HEK293 (cell line): ENCODE data around the gene NME3.
A peak's percentile ranks its signal among the peaks of the same experiment; 100 is the strongest.

ENCODE experiments used
- CTCF ChIA-PET: fragments of 350-600 bp; formaldehyde crosslinking; extraction: SDS; loops from one replicate; lab custom pipeline; 2021; ENCODE audit warnings: antibody characterized with exemption; lab: Yijun Ruan, JAX
- POLR2A ChIA-PET: fragments of 300-600 bp; formaldehyde crosslinking; extraction: SDS; loops from one replicate; lab custom pipeline; 2020; ENCODE audit warnings: antibody characterized with exemption, inconsistent platforms; lab: Yijun Ruan, JAX
- H3K27ac ChIP-seq: fragments of 200-500 bp; sonication (Bioruptor generic); 2 replicates; pipeline ENCODE4 v1.5.1; 2014; ENCODE audit warnings: low read depth, low read length, control low read depth, inconsistent platforms; ENCODE audit errors: extremely low read depth
- H3K36me3 ChIP-seq, 2 experiments: fragments of 200-500 bp in 1 of 2; sonication (Bioruptor generic) in 1 of 2; 1 replicate in 1 of 2; 2 replicates in 1 of 2; pipeline ENCODE4 v1.5.1; 2014 to 2017; ENCODE audit warnings: inconsistent platforms in 2 of 2, low read length in 2 of 2; ENCODE audit not compliant: control insufficient read depth in 2 of 2, insufficient read depth in 1 of 2
- H3K4me1 ChIP-seq: fragments of 200-500 bp; sonication (Bioruptor generic); 2 replicates; pipeline ENCODE4 v1.5.1; 2014; ENCODE audit warnings: mild to moderate bottlenecking, low read length, inconsistent platforms; ENCODE audit not compliant: control insufficient read depth, insufficient read depth
- H3K4me3 ChIP-seq: 2 replicates; pipeline ENCODE4 v1.5.1; 2011; ENCODE audit warnings: low read depth, mild to moderate bottlenecking, control low read depth, low read length, moderate library complexity
- H3K9me3 ChIP-seq: fragments of 200-500 bp; sonication (Bioruptor generic); 2 replicates; pipeline ENCODE4 v1.5.1; 2014; ENCODE audit warnings: low read depth, low read length, inconsistent platforms; ENCODE audit not compliant: control insufficient read depth, insufficient read depth
- BCL11B ChIP-seq: fragments of 450-650 bp; formaldehyde crosslinking; IDR thresholded peaks from 2 replicates; pipeline ENCODE4 v1.5.1; 2016; ENCODE audit warnings: low read depth, missing biosample characterization, missing genetic modification characterization
- GLI4 ChIP-seq: fragments of 450-650 bp; formaldehyde crosslinking; IDR thresholded peaks from 2 replicates; pipeline ENCODE4 v1.5.1; 2016; ENCODE audit warnings: missing biosample characterization, missing genetic modification characterization
- GLIS1 ChIP-seq: fragments of 450-650 bp; formaldehyde crosslinking; IDR thresholded peaks from 2 replicates; pipeline ENCODE4 v1.5.1; 2016; ENCODE audit warnings: missing biosample characterization, missing genetic modification characterization
- GLIS2 ChIP-seq: fragments of 450-650 bp; formaldehyde crosslinking; IDR thresholded peaks from 2 replicates; pipeline ENCODE4 v1.5.1; 2016; ENCODE audit warnings: missing biosample characterization, missing genetic modification characterization
- KLF8 ChIP-seq: fragments of 450-650 bp; formaldehyde crosslinking; IDR thresholded peaks from 2 replicates; pipeline ENCODE4 v1.5.1; 2016; ENCODE audit warnings: missing biosample characterization, missing genetic modification characterization
- SCRT2 ChIP-seq: fragments of 450-650 bp; formaldehyde crosslinking; IDR thresholded peaks from 2 replicates; pipeline ENCODE4 v1.5.1; 2016; ENCODE audit warnings: missing biosample characterization, missing genetic modification characterization
- SETDB1 ChIP-seq: IDR thresholded peaks from one replicate; pipeline ENCODE4 v1.6.1; 2017; ENCODE audit warnings: mild to moderate bottlenecking, low read length, moderate library complexity, mixed read lengths; ENCODE audit not compliant: insufficient read length
- ZIC2 ChIP-seq: fragments of 450-650 bp; formaldehyde crosslinking; IDR thresholded peaks from 2 replicates; pipeline ENCODE4 v1.5.1; 2016; ENCODE audit warnings: missing biosample characterization, missing genetic modification characterization
- ZNF585B ChIP-seq: fragments of 450-650 bp; formaldehyde crosslinking; IDR thresholded peaks from 2 replicates; pipeline ENCODE4 v1.5.1; 2016; ENCODE audit warnings: missing biosample characterization, missing genetic modification characterization
- ZNF654 ChIP-seq: fragments of 450-650 bp; formaldehyde crosslinking; IDR thresholded peaks from 2 replicates; pipeline ENCODE4 v1.5.1; 2016; ENCODE audit warnings: low read depth, missing biosample characterization, missing genetic modification characterization
- ZNF692 ChIP-seq: fragments of 450-650 bp; formaldehyde crosslinking; IDR thresholded peaks from 2 replicates; pipeline ENCODE4 v1.5.1; 2016; ENCODE audit warnings: missing biosample characterization, missing genetic modification characterization
- TF ChIP-seq, protein P1 (sequence below): fragments of 450-650 bp; formaldehyde crosslinking; optimal IDR thresholded peaks from 2 replicates; pipeline ENCODE3; 2016; ENCODE audit warnings: missing biosample characterization, mild to moderate bottlenecking, missing genetic modification characterization
- TF ChIP-seq, protein P2 (sequence below): fragments of 450-650 bp; formaldehyde crosslinking; IDR thresholded peaks from 2 replicates; pipeline ENCODE4 v1.5.1; 2016; ENCODE audit warnings: missing biosample characterization, missing genetic modification characterization

Gene NME3

DNA sequence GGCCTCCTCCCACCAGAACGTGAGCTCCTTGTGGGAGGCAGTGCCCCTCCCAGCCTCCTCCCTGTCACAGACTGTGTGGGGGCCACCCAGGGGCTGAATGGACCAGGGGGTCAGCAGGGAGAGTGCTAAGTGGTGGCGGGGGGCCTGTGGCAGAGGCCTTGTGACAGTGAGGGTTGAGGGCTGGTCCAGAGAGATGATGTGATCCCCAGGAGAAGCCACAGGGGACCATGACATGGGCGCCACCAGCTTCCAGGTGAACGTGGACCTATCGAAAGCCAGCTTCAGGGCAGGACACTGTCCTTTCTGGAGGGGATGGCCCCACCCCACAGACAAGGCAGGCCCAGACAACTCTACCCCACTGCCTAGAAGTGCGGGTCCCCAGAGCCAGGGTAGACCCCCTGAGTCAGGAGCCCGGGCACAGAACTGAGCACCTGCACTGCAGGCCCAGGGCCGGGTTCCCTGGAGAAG lies 7.9 kb upstream of the NME3 start:
- TF ChIP-seq SETDB1 (no peak), GLIS1 (tag by site-specific recombination) (peak; percentile 99), GLIS2 (tag by site-specific recombination) (peak; percentile 72), ZIC2 (tag by site-specific recombination) (peak; percentile 54)
- TF ChIP-seq, all 188 proteins: peak for 3
- H3K36me3 ChIP-seq, result peaks cover 8 to 68% of the 10 kb centered on the region in 2 experiments; a peak in 2 of 3 replicates
- POLR2A ChIA-PET, result interaction anchor here (1.8 to 5.2 kb wide), 2 partner anchors 9 to 48 kb away, joined by 5 to 113 read pairs; partner anchors contain the start of genes EME2, FAHD1, HAGH and MRPS34

DNA sequence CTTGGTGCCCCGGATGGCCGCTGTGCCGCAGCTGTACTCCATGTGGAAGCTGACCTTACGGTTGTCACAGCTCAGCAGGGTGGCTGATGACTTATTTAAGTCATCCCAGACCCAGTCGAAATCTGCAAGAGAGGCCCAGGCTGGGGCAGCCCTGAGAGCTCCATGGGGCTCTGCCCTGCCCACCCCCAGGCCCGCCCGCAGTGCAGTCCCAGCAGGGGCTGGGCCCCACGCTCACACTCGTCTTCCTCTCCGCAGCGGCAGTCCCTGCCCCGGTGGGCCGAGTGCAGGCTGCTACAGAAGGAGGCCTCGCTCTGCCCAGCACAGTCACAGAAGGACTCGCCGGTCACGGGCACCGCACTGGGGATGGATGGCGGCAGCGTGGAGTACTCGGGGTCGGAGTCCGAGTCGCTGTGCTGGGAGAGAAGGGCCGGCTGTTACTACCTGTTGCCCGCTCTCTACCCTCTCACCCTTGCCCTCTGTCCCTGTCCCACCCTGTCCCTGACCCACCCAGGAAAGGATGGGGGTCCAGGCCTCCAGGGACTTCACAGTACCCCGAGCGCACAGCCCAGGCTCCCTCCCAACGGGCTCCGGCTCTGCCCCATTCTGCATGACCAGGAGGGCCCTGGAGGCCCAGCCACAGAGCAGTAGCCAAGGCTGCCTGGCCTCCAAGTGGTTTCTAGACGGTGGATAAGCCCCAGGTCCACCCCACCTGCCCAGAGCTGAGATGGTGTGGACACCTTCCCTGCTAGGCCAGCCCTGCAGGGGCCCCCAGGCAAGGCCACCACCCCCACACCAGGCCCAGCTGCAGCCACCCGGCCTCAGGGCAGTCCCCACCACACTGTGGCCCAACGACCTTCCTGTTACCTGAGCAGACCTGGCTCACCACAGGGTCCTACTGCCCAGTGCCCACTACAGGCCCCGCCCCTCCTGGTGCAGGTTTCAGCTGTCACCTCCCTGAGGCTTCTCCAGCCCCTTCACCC lies 7.1 kb upstream of the NME3 start:
- no peak overlapping the region for H3K4me3 ChIP-seq
- H3K9me3 ChIP-seq, result no peaks in the 10 kb centered on the region
- H3K4me1 ChIP-seq, result peaks cover 9% of the 10 kb centered on the region
- CTCF ChIA-PET, result no interaction called here
- POLR2A ChIA-PET, result interaction anchor here (0.6 to 5.2 kb wide), 5 partner anchors 8 to 186 kb away, joined by 3 to 113 read pairs (median 3); partner anchors contain the start of genes EME2, FAHD1, HAGH and MRPS34
- peak overlapping the region; percentile 22; the same call in 1 of the 2 replicates for H3K27ac ChIP-seq
- H3K36me3 ChIP-seq, result peaks cover 4 to 68% of the 10 kb centered on the region in 2 experiments; a peak in 2 of 3 replicates
- no peak for TF ChIP-seq GLI4
- TF ChIP-seq SCRT2 (tag by site-specific recombination), result peak; percentile 79
- TF ChIP-seq ZIC2 (tag by site-specific recombination), result peak; percentile 95
- 0 out of 2 replicates have a peak, but pooled peaks have one; percentile 67 for TF ChIP-seq BCL11B
- TF ChIP-seq, protein P1, sequence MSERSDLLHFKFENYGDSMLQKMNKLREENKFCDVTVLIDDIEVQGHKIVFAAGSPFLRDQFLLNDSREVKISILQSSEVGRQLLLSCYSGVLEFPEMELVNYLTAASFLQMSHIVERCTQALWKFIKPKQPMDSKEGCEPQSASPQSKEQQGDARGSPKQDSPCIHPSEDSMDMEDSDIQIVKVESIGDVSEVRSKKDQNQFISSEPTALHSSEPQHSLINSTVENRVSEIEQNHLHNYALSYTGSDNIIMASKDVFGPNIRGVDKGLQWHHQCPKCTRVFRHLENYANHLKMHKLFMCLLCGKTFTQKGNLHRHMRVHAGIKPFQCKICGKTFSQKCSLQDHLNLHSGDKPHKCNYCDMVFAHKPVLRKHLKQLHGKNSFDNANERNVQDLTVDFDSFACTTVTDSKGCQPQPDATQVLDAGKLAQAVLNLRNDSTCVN (tag by site-specific recombination), result no peak
- 0 out of 2 replicates have a peak, but pooled peaks have one; percentile 14 for TF ChIP-seq KLF8 (tag by site-specific recombination)
- TF ChIP-seq, protein P2, sequence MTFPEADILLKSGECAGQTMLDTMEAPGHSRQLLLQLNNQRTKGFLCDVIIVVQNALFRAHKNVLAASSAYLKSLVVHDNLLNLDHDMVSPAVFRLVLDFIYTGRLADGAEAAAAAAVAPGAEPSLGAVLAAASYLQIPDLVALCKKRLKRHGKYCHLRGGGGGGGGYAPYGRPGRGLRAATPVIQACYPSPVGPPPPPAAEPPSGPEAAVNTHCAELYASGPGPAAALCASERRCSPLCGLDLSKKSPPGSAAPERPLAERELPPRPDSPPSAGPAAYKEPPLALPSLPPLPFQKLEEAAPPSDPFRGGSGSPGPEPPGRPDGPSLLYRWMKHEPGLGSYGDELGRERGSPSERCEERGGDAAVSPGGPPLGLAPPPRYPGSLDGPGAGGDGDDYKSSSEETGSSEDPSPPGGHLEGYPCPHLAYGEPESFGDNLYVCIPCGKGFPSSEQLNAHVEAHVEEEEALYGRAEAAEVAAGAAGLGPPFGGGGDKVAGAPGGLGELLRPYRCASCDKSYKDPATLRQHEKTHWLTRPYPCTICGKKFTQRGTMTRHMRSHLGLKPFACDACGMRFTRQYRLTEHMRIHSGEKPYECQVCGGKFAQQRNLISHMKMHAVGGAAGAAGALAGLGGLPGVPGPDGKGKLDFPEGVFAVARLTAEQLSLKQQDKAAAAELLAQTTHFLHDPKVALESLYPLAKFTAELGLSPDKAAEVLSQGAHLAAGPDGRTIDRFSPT (tag by site-specific recombination), result 0 out of 2 replicates have a peak, but pooled peaks have one; percentile 27
- TF ChIP-seq ZNF585B (tag by site-specific recombination), result no peak
- no peak for TF ChIP-seq ZNF654 (tag by site-specific recombination)
- 0 out of 2 replicates have a peak, but pooled peaks have one; percentile 19 for TF ChIP-seq ZNF692

More for the DNA sequence above, 7.9 kb upstream of the NME3 start:
- H3K4me3 ChIP-seq, result no peak overlapping the region
- peaks cover 8% of the 10 kb centered on the region for H3K4me1 ChIP-seq
- no peaks in the 10 kb centered on the region for H3K9me3 ChIP-seq
- CTCF ChIA-PET, result no interaction called here
- H3K27ac ChIP-seq, result peak overlapping the region; percentile 53
